Ishikawa (cell line): ENCODE measurements around the gene CNGA1.

Experiments
- CEBPB ChIP-seq: IDR thresholded peaks from 2 replicates; pipeline ENCODE4 v1.6.1; 2012
- EGR1 ChIP-seq: IDR thresholded peaks from 2 replicates; pipeline ENCODE4 v1.6.1; 2012
- EP300 ChIP-seq: IDR thresholded peaks from 2 replicates; pipeline ENCODE4 v1.6.1; 2012; ENCODE audit warnings: borderline replicate concordance
- MAX ChIP-seq: IDR thresholded peaks from 2 replicates; pipeline ENCODE4 v1.6.1; 2012
- NFIC ChIP-seq: IDR thresholded peaks from 2 replicates; pipeline ENCODE4 v1.6.1; 2012
- RAD21 ChIP-seq: IDR thresholded peaks from 2 replicates; pipeline ENCODE4 v1.6.1; 2012; ENCODE audit warnings: low read depth
- TAF1 ChIP-seq: IDR thresholded peaks from 2 replicates; pipeline ENCODE4 v1.6.1; 2012; ENCODE audit warnings: low read depth, mild to moderate bottlenecking
- ZBTB7A ChIP-seq: IDR thresholded peaks from 2 replicates; pipeline ENCODE4 v1.6.1; 2012; ENCODE audit warnings: low read depth

DNA sequence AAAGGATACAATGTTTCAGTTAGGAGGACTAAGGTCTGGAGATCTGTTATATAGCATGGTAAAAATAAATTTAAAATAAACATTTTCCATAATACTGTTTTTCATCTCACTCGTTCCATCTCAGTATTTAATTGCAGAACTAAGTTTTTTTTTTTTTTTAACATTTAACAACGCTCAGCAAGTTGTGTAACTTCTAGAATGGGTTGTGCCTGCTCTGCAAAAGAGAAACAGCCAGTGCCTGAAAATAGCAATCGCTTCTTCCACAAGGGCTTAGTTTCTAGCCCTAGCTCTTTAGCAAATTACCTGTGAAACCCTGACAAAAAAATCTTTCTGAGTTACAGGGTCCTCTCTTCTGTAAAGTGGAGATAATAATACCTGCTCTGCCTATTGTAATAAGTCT lies 41.9 kb downstream of the CNGA1 start:
- TF ChIP-seq EGR1 (no peak), RAD21 (no peak), NFIC (no peak), CEBPB (no peak), ZBTB7A (no peak), TAF1 (no peak), EP300 (no peak), MAX (no peak)
